Measurements from ENCODE around the gene COCH.
"Not testable (repeated sequence)": the region's sequence is repeated elsewhere in the genome, so short reads cannot be mapped to it uniquely, and the experiment has no call there.

Gene COCH

GRCh38 chr14:30875788-30876053 is 1.4 kb downstream of the COCH start:
- no peak for DNase-seq (ENCODE audit: low read depth in 2 of 2)

- no peak for DNase-seq (ENCODE audit: low read depth in 2 of 2)
Observed at GRCh38 chr14:30876692-30877091, 2.3 kb downstream of the COCH start.

GRCh38 chr14:30882431-30882830 is 8.1 kb downstream of the COCH start:
- DNase-seq (ENCODE audit: low read depth in 2 of 2): no peak

GRCh38 chr14:30883508-30884294 is 9.3 kb downstream of the COCH start:
- DNase-seq (ENCODE audit: low read depth in 2 of 2): no peak

- no peak for DNase-seq (ENCODE audit: low read depth in 2 of 2)
Observed at GRCh38 chr14:30884901-30885300, 10.5 kb downstream of the COCH start.

- no peak for DNase-seq (ENCODE audit: low read depth in 2 of 2)
Observed at GRCh38 chr14:30885840-30886740, 11.7 kb downstream of the COCH start.

GRCh38 chr14:30888480-30889243 is 14.3 kb downstream of the COCH start:
- no peak for DNase-seq (ENCODE audit: low read depth in 2 of 2)

- no peak for DNase-seq (ENCODE audit: low read depth in 2 of 2)
Observed at GRCh38 chr14:30889244-30889594, 14.9 kb downstream of the COCH start.

GRCh38 chr14:30893819-30894218 is 19.5 kb downstream of the COCH start:
- no peak for DNase-seq (ENCODE audit: low read depth in 2 of 2)

GRCh38 chr14:30894923-30895515 is 20.7 kb downstream of the COCH start:
- DNase-seq (ENCODE audit: low read depth in 2 of 2): no peak

GRCh38 chr14:30896435-30896834 is 22.1 kb downstream of the COCH start:
- DNase-seq (ENCODE audit: low read depth in 2 of 2): no peak

GRCh38 chr14:30897121-30897520 is 22.8 kb downstream of the COCH start:
- not testable (repeated sequence) for DNase-seq (ENCODE audit: low read depth in 2 of 2)

GRCh38 chr14:30903285-30904124 is 29.1 kb downstream of the COCH start:
- no peak for DNase-seq (ENCODE audit: low read depth in 2 of 2)

- DNase-seq (ENCODE audit: low read depth in 2 of 2): no peak
Observed at GRCh38 chr14:30906752-30907658, 32.6 kb downstream of the COCH start.

GRCh38 chr14:30907659-30908057 is 33.3 kb downstream of the COCH start:
- DNase-seq (ENCODE audit: low read depth in 2 of 2): no peak

GRCh38 chr14:30908826-30909225 is 34.5 kb downstream of the COCH start:
- DNase-seq (ENCODE audit: low read depth in 2 of 2): no peak

GRCh38 chr14:30914812-30915211 is 40.5 kb downstream of the COCH start:
- no peak for DNase-seq (ENCODE audit: low read depth in 2 of 2)

- DNase-seq (ENCODE audit: low read depth in 2 of 2): no peak
Observed at GRCh38 chr14:30915596-30915995, 41.2 kb downstream of the COCH start.

- no peak for DNase-seq (ENCODE audit: low read depth in 2 of 2)
Observed at GRCh38 chr14:30921305-30921704, 46.9 kb downstream of the COCH start.

- no peak for DNase-seq (ENCODE audit: low read depth in 2 of 2)
Observed at GRCh38 chr14:30921788-30922187, 47.4 kb downstream of the COCH start.
